AG04449 (cell line): Measurements from ENCODE around the gene CRYBG2.

Experiments used
- CTCF ChIA-PET: fragments of 350-600 bp; formaldehyde crosslinking; extraction: SDS; loops from one replicate; lab custom pipeline; 2021; ENCODE audit warnings: antibody characterized with exemption; lab: Yijun Ruan, JAX
- POLR2A ChIA-PET: fragments of 400-600, 350-600 bp; formaldehyde crosslinking; extraction: SDS; loops from one replicate; lab custom pipeline; 2020; ENCODE audit warnings: antibody characterized with exemption, inconsistent platforms; lab: Yijun Ruan, JAX
- DNase-seq: peaks from one replicate; pipeline ENCODE4 v3.0.0-alpha.2; 2010; ENCODE audit warnings: low read depth, low spot score
- H3K4me3 ChIP-seq: 2 replicates; pipeline ENCODE4 v1.5.1; 2011; ENCODE audit warnings: low read depth, mild to moderate bottlenecking, control low read depth, low read length
- CTCF ChIP-seq: IDR thresholded peaks from one replicate; pipeline ENCODE4 v1.5.1; 2011; ENCODE audit warnings: mild to moderate bottlenecking, moderate library complexity, low read length, control low read depth, inconsistent platforms; ENCODE audit not compliant: insufficient read depth; ENCODE audit errors: missing control alignments

The CRYBG2 gene

DNA sequence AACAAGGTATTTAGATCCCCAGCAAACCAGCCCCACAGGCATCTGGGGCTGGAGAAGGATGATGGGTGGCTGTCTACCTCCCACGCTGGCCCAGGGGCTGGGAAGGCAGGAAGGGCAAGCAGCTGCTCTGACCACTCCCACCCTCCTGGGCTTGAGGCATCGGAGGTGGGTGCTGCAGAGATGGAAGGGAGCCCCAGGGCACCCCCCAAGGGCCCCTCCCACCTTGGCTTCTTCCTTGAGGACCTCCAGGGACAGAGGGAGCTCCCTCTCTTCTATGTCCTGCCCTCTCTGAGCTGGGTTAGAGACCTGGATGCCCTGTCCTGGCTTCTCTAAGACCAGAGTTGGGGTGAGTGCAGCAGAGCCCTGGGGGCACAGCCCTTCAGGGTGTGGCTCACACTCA is 33.0 kb downstream of the CRYBG2 start:
- no peak for TF ChIP-seq CTCF
- no peak overlapping the region for H3K4me3 ChIP-seq
- POLR2A ChIA-PET, result interaction anchor here (1.3 kb wide), 1 partner anchor 151 kb away, joined by 4 read pairs; no protein-coding TSS in a partner anchor
- no peak for DNase-seq
- CTCF ChIA-PET, result interaction anchor here (0.9 to 11.9 kb wide), 29 partner anchors 11 to 219 kb away, joined by 3 to 179 read pairs (median 9); partner anchors contain the start of genes C1orf232, CATSPER4, CEP85 and SH3BGRL3

DNA sequence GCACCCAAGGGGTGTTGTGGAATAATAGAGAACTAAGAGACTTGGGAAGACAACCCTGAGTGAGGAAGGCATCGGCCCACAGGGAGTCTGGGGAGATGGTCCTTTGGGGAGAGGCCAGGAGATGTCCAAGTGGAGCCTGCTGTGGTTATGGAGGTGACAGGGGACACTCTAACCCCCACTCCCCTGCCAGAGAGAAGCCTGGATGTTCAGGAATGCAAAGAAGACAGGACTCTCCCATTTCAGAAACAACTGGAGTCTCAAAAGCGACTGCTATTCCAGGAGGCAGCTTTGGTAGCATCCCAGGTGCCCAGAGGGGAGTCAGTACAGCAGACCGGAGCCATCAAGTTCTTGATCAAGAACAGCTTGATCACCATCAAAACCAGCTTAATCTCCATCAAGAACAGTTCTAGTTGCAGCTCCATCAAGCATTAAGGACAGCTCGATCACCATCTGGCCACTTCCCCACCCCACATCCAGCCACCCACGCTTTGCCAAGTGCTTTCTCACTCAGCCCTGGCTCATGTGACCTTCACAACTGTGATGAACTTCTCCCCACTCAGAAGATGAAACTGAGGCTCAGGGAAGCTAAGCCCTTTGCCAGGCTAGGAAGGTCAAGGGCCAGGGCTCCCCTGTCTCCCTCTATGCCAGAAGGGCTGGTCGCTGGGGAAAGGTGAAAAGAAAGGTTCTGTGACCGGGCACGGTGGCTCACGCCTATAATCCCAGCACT is 35.4 kb downstream of the CRYBG2 start:
- TF ChIP-seq CTCF, result no peak
- no peak overlapping the region for H3K4me3 ChIP-seq
- DNase-seq, result no peak
- CTCF ChIA-PET, result interaction anchor here (1.2 to 11.9 kb wide), 9 partner anchors 11 to 153 kb away, joined by 4 to 179 read pairs (median 9); partner anchors contain the start of genes CEP85, SH3BGRL3, UBXN11 and ZNF593
- POLR2A ChIA-PET, result no interaction called here

DNA sequence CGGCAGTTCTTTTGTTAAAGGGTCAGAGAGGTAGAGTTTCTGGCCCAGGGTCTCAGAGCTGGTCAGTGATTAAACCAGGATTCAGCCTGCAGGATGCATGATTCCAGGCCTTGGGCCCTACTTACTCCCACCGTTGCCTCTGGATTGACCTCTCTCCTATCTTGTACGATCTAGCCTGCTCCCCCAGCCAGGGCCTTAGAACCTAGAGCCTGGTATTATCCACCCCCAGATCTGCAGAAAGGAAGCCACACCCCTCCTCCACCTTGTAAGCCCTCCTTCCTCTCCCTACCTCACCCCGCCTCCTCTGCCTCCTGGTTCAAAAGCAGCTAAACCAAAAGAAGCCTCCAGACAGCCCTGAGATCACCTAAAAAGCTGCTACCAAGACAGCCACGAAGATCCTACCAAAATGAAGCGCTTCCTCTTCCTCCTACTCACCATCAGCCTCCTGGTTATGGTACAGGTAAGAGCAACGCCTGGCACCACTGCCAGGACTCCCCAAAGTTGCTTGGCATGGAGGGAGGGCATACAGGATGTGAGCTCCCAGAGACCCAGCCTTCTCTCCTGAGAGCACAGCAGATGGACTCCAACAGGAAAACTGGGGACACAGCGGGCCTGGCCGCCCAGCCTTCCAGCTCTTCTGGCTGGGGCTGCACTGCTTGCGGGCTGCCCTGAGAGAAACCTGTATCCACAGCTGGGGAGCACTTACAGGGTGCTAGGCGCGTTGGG is 36.2 kb downstream of the CRYBG2 start, which contains the start of gene CD52:
Gene CD52, plus strand, starts transcription at position 347 of the 726 bp plus-strand sequence. Its CDS starts 60 bp downstream, at position 407.
- TF ChIP-seq CTCF, result no peak
- no peak within 1 kb of the TSS for H3K4me3 ChIP-seq
- CTCF ChIA-PET, result interaction anchor here (1.3 to 11.9 kb wide), 9 partner anchors 10 to 148 kb away, joined by 5 to 179 read pairs (median 9); partner anchors contain the start of genes CEP85, SH3BGRL3, UBXN11 and ZNF593
- POLR2A ChIA-PET, result interaction anchor here (0.7 kb wide), 1 partner anchor 60 kb away, joined by 3 read pairs; no protein-coding TSS in a partner anchor
- DNase-seq, result no peak

- POLR2A ChIA-PET, result no interaction called here
- TF ChIP-seq CTCF, result no peak
- no peak overlapping the region for H3K4me3 ChIP-seq
- CTCF ChIA-PET, result interaction anchor here (1.3 to 11.9 kb wide), 6 partner anchors 10 to 147 kb away, joined by 5 to 179 read pairs (median 10); partner anchors contain the start of genes SH3BGRL3, UBXN11 and ZNF593
- DNase-seq, result no peak
Observed at GRCh38 chr1:26317146-26317545, 36.8 kb downstream of the CRYBG2 start.

GRCh38 chr1:26315874-26316850 is 37.8 kb downstream of the CRYBG2 start:
- TF ChIP-seq CTCF, result no peak
- no peak overlapping the region for H3K4me3 ChIP-seq
- DNase-seq, result no peak
- ChIA-PET CTCF (interaction anchor here (1.3 to 11.9 kb wide), 6 partner anchors 9 to 146 kb away, joined by 5 to 179 read pairs (median 10); partner anchors contain the start of genes SH3BGRL3, UBXN11 and ZNF593), POLR2A (no interaction called here)
